Ascending aorta (tissue), 2 donors: Measurements from ENCODE around the gene CYB5D1. TPM values are rescaled to one million over a fixed set of nuclear protein-coding genes. Genes with fewer than 3 reads are reported as not detected.

Experiments used
- DNase-seq, 2 donors: peaks; one replicate each; pipeline ENCODE4 v3.0.0-alpha.2; 2019; ENCODE audit warnings: low spot score in 2 of 2
- H3K27ac ChIP-seq, 2 donors: fragments of 200-600 bp; sonication (generic); one replicate each; pipeline ENCODE4 v1.5.1; 2016 to 2017; ENCODE audit warnings: mild to moderate bottlenecking in 1 of 2
- H3K27me3 ChIP-seq: fragments of 200-600 bp; sonication (generic); one replicate; pipeline ENCODE4 v1.5.1; 2017
- H3K36me3 ChIP-seq, 2 donors: fragments of 200-600 bp; sonication (generic); one replicate each; pipeline ENCODE4 v1.5.1; 2016
- H3K4me1 ChIP-seq, 2 donors: fragments of 200-600 bp; sonication (generic); one replicate each; pipeline ENCODE4 v1.5.1; 2016 to 2017; ENCODE audit warnings: mild to moderate bottlenecking in 1 of 2
- H3K4me3 ChIP-seq, 2 donors: fragments of 200-600 bp; sonication (generic); one replicate each; pipeline ENCODE4 v1.5.1; 2016 to 2017; ENCODE audit warnings: mild to moderate bottlenecking in 1 of 2
- H3K9me3 ChIP-seq, 2 donors: fragments of 200-600 bp; sonication (generic); one replicate each; pipeline ENCODE4 v1.5.1; 2016
- intact Hi-C: fragments of 100-400 bp; cut with DNase I; formaldehyde crosslinking; loops from one replicate; pipeline ENCODE4 v1.15.1; 2023
- total RNA-seq: library from RNA; depleted of rRNA; stranded (reverse); fragments of >200 nt; gene quantifications from one replicate; pipeline ENCODE4 v1.1.0, GENCODE V29; 2016
- TF ChIP-seq, protein P1 (sequence below), 3 experiments: fragments of 200-600 bp in 2 of 3; fragments of 450-650 bp in 1 of 3; sonication (generic) in 2 of 3; IDR thresholded peaks; one replicate each; pipeline ENCODE4 v1.5.1; 2016 to 2019; ENCODE audit warnings: antibody characterized with exemption in 3 of 3, mild to moderate bottlenecking in 1 of 3, moderate library complexity in 1 of 3

CYB5D1 gene
- total RNA-seq, 1 donor from 2014 or later = 0.21 TPM

DNA sequence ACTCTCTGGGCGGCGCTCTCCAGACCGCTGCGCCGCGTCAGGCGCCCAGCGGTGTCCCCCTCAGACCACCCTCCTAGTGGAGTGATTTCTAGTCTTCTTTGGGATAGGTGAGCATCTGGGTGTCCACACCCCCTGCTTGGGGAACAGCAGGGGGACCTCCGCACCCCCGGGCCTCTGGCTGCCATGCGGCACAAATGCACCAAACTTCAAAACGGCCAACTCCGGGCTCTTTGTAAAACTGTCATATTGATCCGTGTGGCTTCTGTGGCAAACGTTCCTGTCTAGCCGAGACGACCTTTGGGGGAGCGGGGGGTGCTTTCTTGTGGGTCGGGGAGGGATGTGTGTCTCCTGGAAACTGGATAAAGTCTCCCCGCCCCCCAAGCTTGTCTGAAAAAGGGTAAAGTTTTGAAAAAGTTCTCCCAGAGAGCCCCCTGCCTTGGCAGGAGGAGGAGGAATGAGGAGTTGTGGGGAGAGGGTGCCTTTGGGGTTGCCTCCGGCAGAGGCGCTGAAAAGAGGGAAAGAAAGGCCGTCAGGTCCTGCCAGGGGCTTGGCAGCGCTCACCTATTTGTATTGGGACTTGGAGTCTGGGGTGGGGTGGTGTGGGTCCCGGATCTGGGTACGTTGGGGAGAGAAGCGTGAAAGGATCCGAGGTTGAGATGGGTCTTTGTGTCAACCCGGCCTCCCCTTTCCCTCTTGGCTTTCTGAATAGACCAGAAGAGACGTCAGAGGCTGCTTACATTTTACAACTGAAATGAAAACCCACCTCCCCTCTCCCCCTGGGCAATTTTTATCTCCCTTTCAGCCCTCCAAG is 28.6 kb downstream of the CYB5D1 start:
- TF ChIP-seq, protein P1, sequence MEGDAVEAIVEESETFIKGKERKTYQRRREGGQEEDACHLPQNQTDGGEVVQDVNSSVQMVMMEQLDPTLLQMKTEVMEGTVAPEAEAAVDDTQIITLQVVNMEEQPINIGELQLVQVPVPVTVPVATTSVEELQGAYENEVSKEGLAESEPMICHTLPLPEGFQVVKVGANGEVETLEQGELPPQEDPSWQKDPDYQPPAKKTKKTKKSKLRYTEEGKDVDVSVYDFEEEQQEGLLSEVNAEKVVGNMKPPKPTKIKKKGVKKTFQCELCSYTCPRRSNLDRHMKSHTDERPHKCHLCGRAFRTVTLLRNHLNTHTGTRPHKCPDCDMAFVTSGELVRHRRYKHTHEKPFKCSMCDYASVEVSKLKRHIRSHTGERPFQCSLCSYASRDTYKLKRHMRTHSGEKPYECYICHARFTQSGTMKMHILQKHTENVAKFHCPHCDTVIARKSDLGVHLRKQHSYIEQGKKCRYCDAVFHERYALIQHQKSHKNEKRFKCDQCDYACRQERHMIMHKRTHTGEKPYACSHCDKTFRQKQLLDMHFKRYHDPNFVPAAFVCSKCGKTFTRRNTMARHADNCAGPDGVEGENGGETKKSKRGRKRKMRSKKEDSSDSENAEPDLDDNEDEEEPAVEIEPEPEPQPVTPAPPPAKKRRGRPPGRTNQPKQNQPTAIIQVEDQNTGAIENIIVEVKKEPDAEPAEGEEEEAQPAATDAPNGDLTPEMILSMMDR (IDR thresholded peaks at IDR 0.05) = no peak
- H3K27me3 ChIP-seq = no peaks in the 10 kb centered on the region
- H3K4me1 ChIP-seq = peaks cover 19 to 28% of the 10 kb centered on the region in 2 donors
- peak overlapping the region; percentile 90 to 91 for H3K27ac ChIP-seq
- H3K4me3 ChIP-seq = peak overlapping the region; percentile 77 to 95
- no peak for DNase-seq
- H3K9me3 ChIP-seq = no peaks in the 10 kb centered on the region
- H3K36me3 ChIP-seq = peaks cover 3 to 10% of the 10 kb centered on the region in 2 donors
- intact Hi-C loops = loop anchor here (1.0 to 2.0 kb wide), 3 partner anchors 29 to 52 kb away; partner anchors contain the start of genes CNTROB, KDM6B and NAA38

DNA sequence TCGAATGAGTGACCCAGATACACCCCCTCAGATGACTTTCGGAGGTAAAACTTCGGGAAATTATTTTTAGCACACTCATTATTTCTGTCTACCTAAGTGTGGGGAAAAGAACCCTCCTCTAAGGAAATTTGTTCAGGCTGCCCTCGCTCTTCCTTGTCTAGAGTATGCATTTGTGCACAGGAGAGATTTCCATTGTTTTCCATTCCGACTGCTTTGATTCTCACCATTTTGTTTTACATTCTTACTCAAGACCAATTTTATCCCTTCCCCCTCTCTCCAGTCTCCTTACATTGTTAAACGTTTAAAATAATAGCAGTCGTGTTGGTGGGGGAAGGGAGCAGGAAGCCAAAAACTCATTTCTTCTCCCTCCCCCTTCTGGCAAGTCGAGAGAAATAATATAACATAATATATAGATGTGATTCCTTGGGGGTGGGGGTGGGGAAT is 29.3 kb downstream of the CYB5D1 start:
- Histone ChIP-seq H3K27me3 (no peaks in the 10 kb centered on the region), H3K9me3 (no peaks in the 10 kb centered on the region), H3K4me3 (peak overlapping the region; percentile 77 to 95), H3K4me1 (peaks cover 19 to 28% of the 10 kb centered on the region in 2 donors), H3K36me3 (peaks cover 6 to 16% of the 10 kb centered on the region in 2 donors), H3K27ac (peak overlapping the region; percentile 90 to 91)
- intact Hi-C loops = loop anchor here (1.0 to 2.0 kb wide), 3 partner anchors 30 to 52 kb away; partner anchors contain the start of genes CNTROB, KDM6B and NAA38
- TF ChIP-seq, protein P1 (IDR thresholded peaks at IDR 0.05) = no peak
- DNase-seq = no peak

DNA sequence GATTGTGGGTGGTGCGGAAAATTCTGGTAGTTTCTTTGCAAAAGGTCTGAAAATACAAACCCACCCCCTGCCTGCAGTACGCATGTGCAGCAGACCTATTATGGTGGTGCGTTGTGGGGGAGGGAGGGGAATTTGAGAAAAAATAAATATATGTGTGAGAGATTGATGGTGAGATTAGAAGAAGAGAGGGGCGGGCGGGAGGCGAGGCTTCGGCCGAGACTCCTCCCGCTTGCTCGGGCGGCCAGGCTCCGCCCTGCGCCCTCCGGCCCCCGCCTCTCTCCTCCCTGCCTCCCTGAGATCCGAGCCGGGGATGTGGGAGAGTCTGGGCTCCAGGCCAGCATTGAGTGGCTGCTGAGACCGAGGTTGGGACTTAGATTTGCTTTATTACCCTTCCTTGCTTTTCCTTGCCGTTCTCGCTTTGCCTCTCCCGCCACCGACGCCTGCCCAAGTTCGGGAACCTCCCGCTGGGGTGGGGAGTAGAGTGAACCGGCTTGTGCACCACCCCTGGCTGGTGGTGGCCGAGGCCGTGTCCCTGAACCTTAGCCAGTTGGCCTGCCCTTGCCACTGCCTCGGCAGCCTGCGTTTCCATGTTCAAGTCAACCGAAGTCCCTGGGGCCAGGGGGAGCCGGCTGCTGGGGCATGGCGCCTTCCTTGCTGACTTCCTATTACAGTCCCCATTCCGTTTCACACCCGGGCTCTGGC is 29.8 kb downstream of the CYB5D1 start:
- Histone ChIP-seq H3K9me3 (no peaks in the 10 kb centered on the region), H3K4me1 (peaks cover 19 to 28% of the 10 kb centered on the region in 2 donors), H3K27me3 (no peaks in the 10 kb centered on the region), H3K4me3 (peak overlapping the region; percentile 77 to 95), H3K36me3 (peaks cover 6 to 17% of the 10 kb centered on the region in 2 donors), H3K27ac (peak overlapping the region; percentile 90 to 91)
- TF ChIP-seq, protein P1 (IDR thresholded peaks at IDR 0.05) = no peak
- intact Hi-C loops = loop anchor here (1.0 to 2.0 kb wide), 5 partner anchors 25 to 53 kb away; partner anchors contain the start of genes CNTROB, KDM6B and NAA38
- peak; percentile 65 to 95 for DNase-seq

DNA sequence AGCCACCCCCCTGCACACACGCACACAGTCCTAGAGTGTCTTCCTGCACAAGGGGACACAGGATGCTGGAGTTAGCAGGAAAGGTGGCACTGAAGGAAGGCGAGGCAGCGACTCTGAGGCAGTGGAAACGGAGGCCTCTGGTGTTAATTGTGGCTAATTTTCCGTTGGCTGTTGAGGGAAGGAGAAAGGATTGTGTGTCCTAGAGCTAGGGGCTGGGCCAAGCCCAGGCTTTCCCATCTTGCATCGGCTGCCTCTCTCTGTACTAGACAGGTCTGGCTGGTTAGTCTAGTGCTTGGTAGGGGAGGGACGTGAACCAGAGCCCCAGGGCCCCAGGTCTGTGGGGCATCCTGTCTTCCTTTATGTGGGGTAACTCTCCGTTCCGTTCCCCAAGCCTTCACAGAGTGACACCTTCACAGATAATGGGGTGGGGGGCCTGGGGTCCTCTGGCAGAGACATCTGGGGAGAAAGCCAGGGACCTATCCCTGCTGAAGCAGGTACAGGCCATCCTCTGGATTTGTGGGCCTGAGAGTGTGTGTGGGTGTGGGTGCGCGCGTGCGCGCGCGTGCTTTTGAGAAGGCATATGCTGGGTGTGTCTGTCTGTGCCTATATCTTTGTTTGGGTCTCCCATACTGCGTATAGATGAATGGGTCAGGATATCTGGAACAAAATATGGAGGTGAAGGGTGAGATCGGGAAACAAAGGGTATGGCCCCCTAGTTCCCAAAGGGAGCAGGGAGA is 30.5 kb downstream of the CYB5D1 start, which contains the start of gene CHD3:
Gene CHD3, plus strand, starts transcription at position 606 of the 737 bp plus-strand sequence. CDS start 212 bp downstream, outside the sequence.
- H3K4me3 ChIP-seq = peak within 1 kb of the TSS; percentile 77 to 95
- peaks cover 19 to 28% of the 10 kb centered on the region in 2 donors for H3K4me1 ChIP-seq
- H3K27ac ChIP-seq = peak within 1 kb of the TSS; percentile 90 to 91
- peaks cover 10 to 20% of the 10 kb centered on the region in 2 donors for H3K36me3 ChIP-seq
- TF ChIP-seq, protein P1 (IDR thresholded peaks at IDR 0.05) = no peak
- H3K9me3 ChIP-seq = no peaks in the 10 kb centered on the region
- intact Hi-C loops = loop anchor here (2.0 kb wide), 2 partner anchors 26 kb away; no protein-coding TSS in a partner anchor
- DNase-seq = no peak
- no peaks in the 10 kb centered on the region for H3K27me3 ChIP-seq
